HepG2 (cell line): Measurements from ENCODE around the gene MORN3. TPM values are rescaled to one million over a fixed set of nuclear protein-coding genes. Genes with fewer than 3 reads are reported as not detected.

ENCODE experiments used
- ATAC-seq: fragments of 200-7000 bp; cut with Tn5 transposase; 3 replicates; pipeline ENCODE4 v1.9.1; 2020; ENCODE audit warnings: mild to moderate bottlenecking, moderate library complexity
- BruUV-seq: library from RNA; stranded (reverse); fragments of 400-500 nt; replicated peaks from 2 replicates; lab custom pipeline; 2021; lab: Mats Ljungman, UMichigan
- CTCF ChIA-PET: fragments of 300-600 bp; formaldehyde crosslinking; extraction: SDS; loops from one replicate; lab custom pipeline; 2021; ENCODE audit warnings: low total read pairs, inconsistent platforms, low intra/inter-chr PET ratio; lab: Yijun Ruan, JAX
- POLR2A ChIA-PET: fragments of 350-600 bp; sonication (Branson Sonifier 250); formaldehyde crosslinking; loops from one replicate; lab custom pipeline; 2020; ENCODE audit warnings: antibody characterized with exemption, inconsistent platforms; lab: Yijun Ruan, JAX
- DNase-seq: peaks from one replicate; pipeline ENCODE4 v3.0.0-alpha.2; 2015; ENCODE audit warnings: low spot score
- FAIRE-seq: peaks from 3 replicates; lab custom pipeline; 2011; peaks lifted over from hg19 to GRCh38; lab: Jason Lieb, UNC
- H2AFZ ChIP-seq: one replicate; pipeline ENCODE4 v1.6.1; 2011; ENCODE audit warnings: low read length, inconsistent platforms
- H3K27ac ChIP-seq: fragments of 300-600 bp; 3 replicates; pipeline ENCODE4 v1.8.0; 2011; ENCODE audit warnings: mixed run types, mild to moderate bottlenecking, mixed read lengths, low read length, inconsistent platforms; ENCODE audit not compliant: insufficient read depth; ENCODE audit errors: extremely low read length
- H3K27me3 ChIP-seq, 2 experiments: fragments of 200-600 bp in 1 of 2; 2 replicates in 1 of 2; 3 replicates in 1 of 2; pipeline versions ENCODE4 v1.6.0 to v1.8.0; 2011; ENCODE audit warnings: low read length in 2 of 2, mild to moderate bottlenecking in 2 of 2, moderate library complexity in 2 of 2, inconsistent platforms in 1 of 2; ENCODE audit not compliant: insufficient read depth in 2 of 2, control insufficient read depth in 1 of 2
- H3K36me3 ChIP-seq, 2 experiments: fragments of 200-600 bp in 1 of 2; replicated peaks in 1 of 2; 2 replicates in 1 of 2; 3 replicates in 1 of 2; pipeline versions ENCODE4 v1.5.1 to v1.8.0; 2011; ENCODE audit warnings: low read length in 2 of 2, inconsistent platforms in 1 of 2; ENCODE audit not compliant: insufficient read depth in 2 of 2, control insufficient read depth in 1 of 2
- H3K4me1 ChIP-seq: 2 replicates; pipeline ENCODE4 v1.5.1; 2012; ENCODE audit warnings: low read length, inconsistent platforms; ENCODE audit not compliant: insufficient read depth
- H3K4me2 ChIP-seq: 2 replicates; pipeline ENCODE4 v1.6.0; 2011; ENCODE audit warnings: low read depth, low read length, inconsistent platforms
- H3K4me3 ChIP-seq, 3 experiments: fragments of 200-600 bp in 1 of 3; sonication (generic), shearing (Covaris generic) in 1 of 3; replicated peaks in 1 of 3; 2 replicates each; pipeline ENCODE4 v1.5.1; 2011 to 2016; ENCODE audit warnings: low read length in 3 of 3, inconsistent platforms in 2 of 3, low read depth in 2 of 3, mild to moderate bottlenecking in 2 of 3, control low read depth in 1 of 3, mixed read lengths in 1 of 3; ENCODE audit not compliant: insufficient read depth in 1 of 3
- H3K79me2 ChIP-seq: one replicate; pipeline ENCODE4 v1.6.1; 2011; ENCODE audit warnings: low read length, inconsistent platforms; ENCODE audit not compliant: insufficient read depth
- H3K9ac ChIP-seq: 2 replicates; pipeline ENCODE4 v1.6.0; 2011; ENCODE audit warnings: mild to moderate bottlenecking, low read depth, low read length, inconsistent platforms; ENCODE audit not compliant: insufficient read depth
- H3K9me3 ChIP-seq: 2 replicates; pipeline ENCODE4 v1.5.1; 2012; ENCODE audit warnings: mild to moderate bottlenecking, low read length
- H4K20me1 ChIP-seq: 2 replicates; pipeline ENCODE4 v1.6.0; 2011; ENCODE audit warnings: inconsistent platforms, mild to moderate bottlenecking, low read length, moderate library complexity; ENCODE audit not compliant: insufficient read depth
- ATF7 ChIP-seq, 2 experiments: fragments of 450-650 bp in 1 of 2; sonication (generic) in 1 of 2; formaldehyde crosslinking in 1 of 2; IDR thresholded peaks; 2 replicates each; pipeline versions ENCODE4 v1.4.0 to v1.6.1; 2016 to 2020; ENCODE audit warnings: antibody characterized with exemption in 1 of 2, mild to moderate bottlenecking in 1 of 2, missing genetic modification reagents in 1 of 2
- RBAK ChIP-seq: sonication (generic); formaldehyde crosslinking; IDR thresholded peaks from 2 replicates; pipeline ENCODE4 v1.5.1; 2020; ENCODE audit warnings: mild to moderate bottlenecking, missing genetic modification reagents
- RELA ChIP-seq: sonication (generic); formaldehyde crosslinking; IDR thresholded peaks from 2 replicates; pipeline ENCODE4 v1.4.0; 2020; ENCODE audit warnings: missing genetic modification reagents
- SNAI1 ChIP-seq: sonication (generic); formaldehyde crosslinking; IDR thresholded peaks from 2 replicates; pipeline ENCODE4 v1.5.0; 2020; ENCODE audit warnings: mild to moderate bottlenecking, missing genetic modification reagents, borderline replicate concordance
- ZNF180 ChIP-seq: sonication (generic); formaldehyde crosslinking; IDR thresholded peaks from 2 replicates; pipeline ENCODE4 v1.4.0; 2020; ENCODE audit warnings: low read depth, missing genetic modification reagents, borderline replicate concordance
- WGBS: methylation state at CpG from one replicate; pipeline ENCODE4 v1.1.6; 2017; ENCODE audit warnings: low lambda C conversion rate; 5-methylcytosine and 5-hydroxymethylcytosine counted together
- in situ Hi-C: cut with HindIII; loops from 2 replicates; pipeline ENCODE4 v1.10.0; 2017; ENCODE audit warnings: low pct_unique_long_range_greater_than_20kb; ENCODE audit not compliant: extremely low pct_ligation_motif_present
- intact Hi-C: fragments of 100-400 bp; cut with micrococcal nuclease; formaldehyde crosslinking; loops from one replicate; pipeline ENCODE4 v1.10.0; 2022; ENCODE audit not compliant: unreplicated experiment
- polyA plus RNA-seq, 8 experiments: library from polyadenylated mRNA; depleted of rRNA in 3 of 8; stranded (reverse) in 7 of 8; unstranded in 1 of 8; fragments of >200 nt; fragmentation: Illumina TruSeq in 4 of 8; extraction: Trizol in 4 of 8; gene quantifications; 2 replicates each; pipeline versions ENCODE4 v1.2.1 to v1.2.3, GENCODE V29; 2011 to 2016; ENCODE audit warnings: low read depth in 4 of 8, missing spikeins in 1 of 8, mixed read lengths in 1 of 8; ENCODE audit not compliant: insufficient read depth in 1 of 8
- total RNA-seq, 5 experiments: library from RNA; depleted of rRNA; stranded (reverse); fragments of >200 nt; fragmentation: Illumina TruSeq; extraction: Trizol; gene quantifications; 2 replicates each; pipeline ENCODE4 v1.2.3, GENCODE V29; 2016; ENCODE audit warnings: low read depth in 1 of 5

MORN3 gene
- total and polyA plus RNA-seq, 2 of the 13 experiments (the other 11 are each of a cell fraction or from before 2014, with no cell fraction given): 1.1 to 2.0 TPM

- H3K9me3 ChIP-seq: no peaks in the 10 kb centered on the region
- TF ChIP-seq ATF7 (IDR thresholded peaks at IDR 0.05) (peak; percentile 36; the same call in 1 of the 2 replicates), ATF7 (CRISPR knock-in tag; IDR thresholded peaks at IDR 0.05) (no peak), SNAI1 (CRISPR knock-in tag) (no peak), RBAK (CRISPR knock-in tag) (no peak), RELA (CRISPR knock-in tag) (no peak)
- TF ChIP-seq, all 625 proteins: peak for 1
- CTCF ChIA-PET: no interaction called here
- H3K27ac ChIP-seq: no peak overlapping the region
- H3K36me3 ChIP-seq: no peaks in the 10 kb centered on the region
- no peak for FAIRE-seq
- ATAC-seq: no peak
- H3K4me3 ChIP-seq: no peak overlapping the region
- H2AFZ ChIP-seq: no peak overlapping the region
- POLR2A ChIA-PET: interaction anchor here (0.7 kb wide), 1 partner anchor 397 kb away, joined by 4 read pairs; no protein-coding TSS in a partner anchor
- no TSS peak for BruUV-seq
- in situ Hi-C loops (no loop called here), intact Hi-C loops (no loop called here)
- DNase-seq: no peak
- no peaks in the 10 kb centered on the region for H4K20me1 ChIP-seq
- no peak overlapping the region for H3K9ac ChIP-seq
- H3K4me1 ChIP-seq: peaks cover 61% of the 10 kb centered on the region
- H3K79me2 ChIP-seq: no peaks in the 10 kb centered on the region
- peak overlapping the region; percentile 12; the same call in 1 of the 2 replicates for H3K4me2 ChIP-seq
- WGBS: 57% methylated on average over 9 of the region's 9 CpGs
- H3K27me3 ChIP-seq: peaks cover 0 to 1% of the 10 kb centered on the region in 2 experiments; a peak in 1 of 5 replicates
These were observed 54.5 kb downstream of the MORN3 start for GRCh38 chr12:121614872-121615467.

GRCh38 chr12:121613462-121613861 is 56.0 kb downstream of the MORN3 start:
- Histone ChIP-seq H3K4me1 (peaks cover 54% of the 10 kb centered on the region), H3K4me3 (no peak overlapping the region), H3K79me2 (no peaks in the 10 kb centered on the region), H2AFZ (no peak overlapping the region), H3K36me3 (no peaks in the 10 kb centered on the region), H3K27me3 (peaks cover 0 to 1% of the 10 kb centered on the region in 2 experiments; a peak in 1 of 5 replicates), H3K9ac (no peak overlapping the region), H3K4me2 (no peak overlapping the region), H3K9me3 (no peaks in the 10 kb centered on the region), H3K27ac (no peak overlapping the region), H4K20me1 (no peaks in the 10 kb centered on the region)
- no peak for ATAC-seq
- in situ Hi-C loops: no loop called here
- WGBS: 53% methylated on average over 7 of the region's 7 CpGs
- ChIA-PET CTCF (no interaction called here), POLR2A (no interaction called here)
- TF ChIP-seq ZNF180 (CRISPR knock-in tag): no peak
- DNase-seq: no peak
- intact Hi-C loops: no loop called here
- no TSS peak for BruUV-seq
- FAIRE-seq: no peak
